ENCODE results near the gene ZNF710.

The ZNF710 gene

GRCh38 chr15:90006217-90007075, 5.3 kb downstream of the ZNF710 start:
- no peak overlapping the region for H3K27ac ChIP-seq (replicated peaks)
- H3K4me3 ChIP-seq (replicated peaks; ENCODE audit: insufficient read depth, low read length) = no peak overlapping the region
- TF ChIP-seq GABPA (IDR thresholded peaks at IDR 0.05; ENCODE audit: low read depth) (no peak), SPI1 (IDR thresholded peaks at IDR 0.05; ENCODE audit: borderline replicate concordance, low read depth) (no peak), POLR2AphosphoS5 (IDR thresholded peaks at IDR 0.05; ENCODE audit: low read depth) (no peak)
- TF ChIP-seq, protein P1, sequence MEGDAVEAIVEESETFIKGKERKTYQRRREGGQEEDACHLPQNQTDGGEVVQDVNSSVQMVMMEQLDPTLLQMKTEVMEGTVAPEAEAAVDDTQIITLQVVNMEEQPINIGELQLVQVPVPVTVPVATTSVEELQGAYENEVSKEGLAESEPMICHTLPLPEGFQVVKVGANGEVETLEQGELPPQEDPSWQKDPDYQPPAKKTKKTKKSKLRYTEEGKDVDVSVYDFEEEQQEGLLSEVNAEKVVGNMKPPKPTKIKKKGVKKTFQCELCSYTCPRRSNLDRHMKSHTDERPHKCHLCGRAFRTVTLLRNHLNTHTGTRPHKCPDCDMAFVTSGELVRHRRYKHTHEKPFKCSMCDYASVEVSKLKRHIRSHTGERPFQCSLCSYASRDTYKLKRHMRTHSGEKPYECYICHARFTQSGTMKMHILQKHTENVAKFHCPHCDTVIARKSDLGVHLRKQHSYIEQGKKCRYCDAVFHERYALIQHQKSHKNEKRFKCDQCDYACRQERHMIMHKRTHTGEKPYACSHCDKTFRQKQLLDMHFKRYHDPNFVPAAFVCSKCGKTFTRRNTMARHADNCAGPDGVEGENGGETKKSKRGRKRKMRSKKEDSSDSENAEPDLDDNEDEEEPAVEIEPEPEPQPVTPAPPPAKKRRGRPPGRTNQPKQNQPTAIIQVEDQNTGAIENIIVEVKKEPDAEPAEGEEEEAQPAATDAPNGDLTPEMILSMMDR (IDR thresholded peaks at IDR 0.05; ENCODE audit: insufficient read depth, low read length) = no peak
- TF ChIP-seq, protein P2, sequence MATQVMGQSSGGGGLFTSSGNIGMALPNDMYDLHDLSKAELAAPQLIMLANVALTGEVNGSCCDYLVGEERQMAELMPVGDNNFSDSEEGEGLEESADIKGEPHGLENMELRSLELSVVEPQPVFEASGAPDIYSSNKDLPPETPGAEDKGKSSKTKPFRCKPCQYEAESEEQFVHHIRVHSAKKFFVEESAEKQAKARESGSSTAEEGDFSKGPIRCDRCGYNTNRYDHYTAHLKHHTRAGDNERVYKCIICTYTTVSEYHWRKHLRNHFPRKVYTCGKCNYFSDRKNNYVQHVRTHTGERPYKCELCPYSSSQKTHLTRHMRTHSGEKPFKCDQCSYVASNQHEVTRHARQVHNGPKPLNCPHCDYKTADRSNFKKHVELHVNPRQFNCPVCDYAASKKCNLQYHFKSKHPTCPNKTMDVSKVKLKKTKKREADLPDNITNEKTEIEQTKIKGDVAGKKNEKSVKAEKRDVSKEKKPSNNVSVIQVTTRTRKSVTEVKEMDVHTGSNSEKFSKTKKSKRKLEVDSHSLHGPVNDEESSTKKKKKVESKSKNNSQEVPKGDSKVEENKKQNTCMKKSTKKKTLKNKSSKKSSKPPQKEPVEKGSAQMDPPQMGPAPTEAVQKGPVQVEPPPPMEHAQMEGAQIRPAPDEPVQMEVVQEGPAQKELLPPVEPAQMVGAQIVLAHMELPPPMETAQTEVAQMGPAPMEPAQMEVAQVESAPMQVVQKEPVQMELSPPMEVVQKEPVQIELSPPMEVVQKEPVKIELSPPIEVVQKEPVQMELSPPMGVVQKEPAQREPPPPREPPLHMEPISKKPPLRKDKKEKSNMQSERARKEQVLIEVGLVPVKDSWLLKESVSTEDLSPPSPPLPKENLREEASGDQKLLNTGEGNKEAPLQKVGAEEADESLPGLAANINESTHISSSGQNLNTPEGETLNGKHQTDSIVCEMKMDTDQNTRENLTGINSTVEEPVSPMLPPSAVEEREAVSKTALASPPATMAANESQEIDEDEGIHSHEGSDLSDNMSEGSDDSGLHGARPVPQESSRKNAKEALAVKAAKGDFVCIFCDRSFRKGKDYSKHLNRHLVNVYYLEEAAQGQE (IDR thresholded peaks at IDR 0.05; ENCODE audit: insufficient replicate concordance, low read depth) = no peak

GRCh38 chr15:90007076-90007460, 5.9 kb downstream of the ZNF710 start:
- H3K27me3 ChIP-seq (ENCODE audit: insufficient read depth, poor library complexity, severe bottlenecking) = no peaks in the 10 kb centered on the region
- TF ChIP-seq, protein P1 (IDR thresholded peaks at IDR 0.05; ENCODE audit: insufficient read depth, low read length) = no peak
- TF ChIP-seq, protein P2 (IDR thresholded peaks at IDR 0.05; ENCODE audit: insufficient replicate concordance, low read depth) = no peak
- no peak for TF ChIP-seq POLR2AphosphoS5 (IDR thresholded peaks at IDR 0.05; ENCODE audit: low read depth)
- no peak for DNase-seq (ENCODE audit: low read depth in 1 of 2, low spot score in 1 of 2)
- no peak overlapping the region for H3K4me3 ChIP-seq (replicated peaks; ENCODE audit: insufficient read depth, low read length)
- H3K27ac ChIP-seq (replicated peaks) = no peak overlapping the region

More at GRCh38 chr15:90006217-90007075, 5.3 kb downstream of the ZNF710 start:
- no peak for DNase-seq (ENCODE audit: low read depth in 1 of 2, low spot score in 1 of 2)
- H3K27me3 ChIP-seq (ENCODE audit: insufficient read depth, poor library complexity, severe bottlenecking) = no peaks in the 10 kb centered on the region

DNA sequence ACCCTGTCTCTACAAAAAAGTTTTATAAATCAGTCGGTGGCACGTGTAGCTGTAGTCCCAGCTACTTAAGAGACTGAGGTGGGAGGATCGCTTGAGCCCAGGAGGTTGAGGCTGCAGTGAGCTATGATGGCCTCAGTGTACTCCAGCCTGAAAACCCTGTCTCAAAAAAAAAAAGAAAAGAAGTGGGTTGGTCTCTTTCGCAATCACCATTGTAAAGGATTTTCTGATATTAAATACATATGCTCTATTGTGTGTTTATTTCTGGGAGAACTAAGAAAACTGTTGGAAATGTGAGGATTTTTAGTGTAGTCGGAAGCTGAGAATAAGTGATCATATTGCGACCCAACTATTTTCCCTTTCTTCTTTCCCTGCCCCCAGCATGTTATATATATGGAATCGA, 7.5 kb downstream of the ZNF710 start:
- H3K4me3 ChIP-seq (replicated peaks; ENCODE audit: insufficient read depth, low read length) = no peak overlapping the region
- H3K27me3 ChIP-seq (ENCODE audit: insufficient read depth, poor library complexity, severe bottlenecking) = no peaks in the 10 kb centered on the region
- TF ChIP-seq, protein P2 (IDR thresholded peaks at IDR 0.05; ENCODE audit: insufficient replicate concordance, low read depth) = no peak
- H3K27ac ChIP-seq (replicated peaks) = no peak overlapping the region
- no peak for DNase-seq (ENCODE audit: low read depth in 1 of 2, low spot score in 1 of 2)

Measured in HL-60 (cell line).